PC-9 (cell line): ENCODE measurements around the gene FAM193A.

ENCODE experiments used
- EZH2 ChIP-seq: fragments of 200-600 bp; sonication (generic); IDR thresholded peaks from 2 replicates; pipeline ENCODE4 v1.8.0; 2017; ENCODE audit warnings: antibody characterized with exemption, low read depth
- TF ChIP-seq, protein P1 (sequence below): fragments of 200-600 bp; sonication (generic); conservative IDR thresholded peaks from 2 replicates; pipeline ENCODE4 v1.6.1; 2017; ENCODE audit warnings: mixed run types, antibody characterized with exemption, mild to moderate bottlenecking, moderate library complexity

DNA sequence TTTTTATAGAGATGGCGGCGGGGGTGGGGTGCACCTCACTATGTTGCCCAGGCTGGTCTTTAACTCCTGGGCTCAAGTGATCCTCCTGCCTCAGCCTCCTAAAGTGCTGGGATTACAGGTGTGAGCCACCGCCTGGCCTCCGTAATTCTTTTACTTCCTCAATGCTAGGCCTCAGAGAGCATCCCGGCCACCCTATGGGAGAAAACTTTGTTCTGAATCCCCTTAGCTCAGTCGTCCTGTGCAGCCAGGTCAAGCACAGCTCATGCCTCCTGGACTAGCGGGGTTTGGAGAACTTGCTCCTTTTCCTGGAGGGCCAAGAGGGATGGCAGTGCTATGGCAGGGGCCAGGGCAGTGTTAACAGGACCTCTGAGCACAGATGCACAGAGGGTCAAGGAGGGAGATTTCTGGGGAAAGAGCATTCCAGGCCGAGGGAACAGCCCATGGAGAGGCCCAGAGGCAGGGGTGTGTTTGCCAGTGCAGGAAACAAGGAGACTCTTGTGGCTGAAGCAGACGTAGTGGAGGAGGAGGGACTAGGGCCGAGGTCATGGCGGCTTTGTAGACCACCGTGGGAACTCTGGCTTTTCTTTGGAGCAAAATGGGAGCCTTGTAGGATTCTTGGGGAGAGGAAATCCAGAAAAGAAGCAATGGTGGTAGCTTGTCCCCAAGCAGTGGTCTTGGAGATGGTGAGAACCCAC, 229.5 kb downstream of the FAM193A start:
- TF ChIP-seq, protein P1, sequence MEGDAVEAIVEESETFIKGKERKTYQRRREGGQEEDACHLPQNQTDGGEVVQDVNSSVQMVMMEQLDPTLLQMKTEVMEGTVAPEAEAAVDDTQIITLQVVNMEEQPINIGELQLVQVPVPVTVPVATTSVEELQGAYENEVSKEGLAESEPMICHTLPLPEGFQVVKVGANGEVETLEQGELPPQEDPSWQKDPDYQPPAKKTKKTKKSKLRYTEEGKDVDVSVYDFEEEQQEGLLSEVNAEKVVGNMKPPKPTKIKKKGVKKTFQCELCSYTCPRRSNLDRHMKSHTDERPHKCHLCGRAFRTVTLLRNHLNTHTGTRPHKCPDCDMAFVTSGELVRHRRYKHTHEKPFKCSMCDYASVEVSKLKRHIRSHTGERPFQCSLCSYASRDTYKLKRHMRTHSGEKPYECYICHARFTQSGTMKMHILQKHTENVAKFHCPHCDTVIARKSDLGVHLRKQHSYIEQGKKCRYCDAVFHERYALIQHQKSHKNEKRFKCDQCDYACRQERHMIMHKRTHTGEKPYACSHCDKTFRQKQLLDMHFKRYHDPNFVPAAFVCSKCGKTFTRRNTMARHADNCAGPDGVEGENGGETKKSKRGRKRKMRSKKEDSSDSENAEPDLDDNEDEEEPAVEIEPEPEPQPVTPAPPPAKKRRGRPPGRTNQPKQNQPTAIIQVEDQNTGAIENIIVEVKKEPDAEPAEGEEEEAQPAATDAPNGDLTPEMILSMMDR: no peak
- TF ChIP-seq EZH2: no peak
